GM12878 (cell line): ENCODE results near the gene CCDC190. TPM values are rescaled to one million over a fixed set of nuclear protein-coding genes. Genes with fewer than 3 reads are reported as not detected.

Experiments
- ATAC-seq: fragments of 200-7000 bp; cut with Tn5 transposase; 3 replicates; pipeline ENCODE4 v1.9.1; 2020; ENCODE audit warnings: mild to moderate bottlenecking, moderate library complexity
- BruUV-seq: library from RNA; stranded (reverse); fragments of 400-500 nt; replicated peaks from 2 replicates; lab custom pipeline; 2021; lab: Mats Ljungman, UMichigan
- CTCF ChIA-PET: fragments of 300-600 bp; sonication (Branson Sonifier 250); formaldehyde crosslinking; extraction: SDS; loops from one replicate; lab custom pipeline; 2021; ENCODE audit warnings: inconsistent platforms; lab: Yijun Ruan, JAX
- POLR2A ChIA-PET: fragments of 350-600 bp; formaldehyde crosslinking; extraction: SDS; loops from one replicate; lab custom pipeline; 2021; ENCODE audit warnings: inconsistent platforms; lab: Charles Lee
- RAD21 ChIA-PET: fragments of 300-600 bp; sonication (Branson Sonifier 250); formaldehyde crosslinking; loops from one replicate; lab custom pipeline; 2023; ENCODE audit warnings: antibody characterized with exemption; ENCODE audit not compliant: unreplicated experiment; lab: Charles Lee
- SMC1A ChIA-PET: fragments of 300-600 bp; sonication (Branson Sonifier 250); formaldehyde crosslinking; loops from one replicate; lab custom pipeline; 2023; ENCODE audit not compliant: unreplicated experiment, uncharacterized antibody; lab: Charles Lee
- DNase-seq: peaks from one replicate; pipeline ENCODE4 v3.0.0-alpha.2; 2011; ENCODE audit warnings: low read depth, low spot score
- FAIRE-seq: peaks from 3 replicates; lab custom pipeline; 2011; peaks lifted over from hg19 to GRCh38; lab: Jason Lieb, UNC
- H2AFZ ChIP-seq: 2 replicates; pipeline ENCODE4 v1.6.0; 2011; ENCODE audit warnings: low read depth, low read length, control low read depth; ENCODE audit not compliant: control insufficient read depth
- H3K27ac ChIP-seq: 2 replicates; pipeline ENCODE4 v1.5.1; 2011; ENCODE audit warnings: control low read depth; ENCODE audit not compliant: control insufficient read depth, insufficient read depth
- H3K27me3 ChIP-seq, 2 experiments: replicated peaks in 1 of 2; 2 replicates each; pipeline versions ENCODE4 v1.6.0 to v1.6.1; 2011; ENCODE audit warnings: low read length in 1 of 2; ENCODE audit not compliant: control insufficient read depth in 2 of 2, insufficient read depth in 2 of 2
- H3K36me3 ChIP-seq, 2 experiments: 2 replicates each; pipeline ENCODE4 v1.5.1; 2011; ENCODE audit warnings: low read length in 1 of 2; ENCODE audit not compliant: control insufficient read depth in 2 of 2, insufficient read depth in 2 of 2
- H3K4me1 ChIP-seq: 2 replicates; pipeline ENCODE4 v1.6.1; 2011; ENCODE audit warnings: mild to moderate bottlenecking, low read length, moderate library complexity, mixed read lengths; ENCODE audit not compliant: control insufficient read depth, insufficient read depth
- H3K4me2 ChIP-seq: 2 replicates; pipeline ENCODE4 v1.6.0; 2011; ENCODE audit warnings: control low read depth; ENCODE audit not compliant: control insufficient read depth, insufficient read depth
- H3K4me3 ChIP-seq: fragments of 200-600 bp; sonication (generic); 2 replicates; pipeline ENCODE4 v1.5.1; 2016
- H3K79me2 ChIP-seq: 2 replicates; pipeline ENCODE4 v1.6.0; 2011; ENCODE audit warnings: low read length; ENCODE audit not compliant: control insufficient read depth, insufficient read depth
- H3K9ac ChIP-seq: 2 replicates; pipeline ENCODE4 v1.8.0; 2011; ENCODE audit warnings: low read length, control low read depth, mixed read lengths; ENCODE audit not compliant: control insufficient read depth, insufficient read depth
- H3K9me3 ChIP-seq: replicated peaks from 3 replicates; pipeline ENCODE4 v1.5.1; 2011; ENCODE audit warnings: mild to moderate bottlenecking, low read length; ENCODE audit not compliant: control insufficient read depth, insufficient read depth
- H4K20me1 ChIP-seq: 2 replicates; pipeline ENCODE4 v1.6.0; 2011; ENCODE audit not compliant: control insufficient read depth, insufficient read depth
- CEBPZ ChIP-seq: fragments of 150-350 bp; IDR thresholded peaks from 2 replicates; pipeline ENCODE4 v1.6.1; 2016; ENCODE audit warnings: low read depth, low read length
- CHD2 ChIP-seq: IDR thresholded peaks from 2 replicates; pipeline ENCODE4 v1.6.1; 2011; ENCODE audit warnings: low read depth, low read length, improper control_type of control experiment, borderline replicate concordance
- EED ChIP-seq: sonication (generic); IDR thresholded peaks from 2 replicates; pipeline ENCODE4 v1.6.1; 2016; ENCODE audit warnings: antibody characterized with exemption, low read depth
- GATAD2B ChIP-seq: fragments of 450-650 bp; conservative IDR thresholded peaks from 2 replicates; pipeline ENCODE4 v1.6.1; 2017; ENCODE audit warnings: low read depth, mild to moderate bottlenecking, moderate library complexity
- MTA3 ChIP-seq: IDR thresholded peaks from 2 replicates; pipeline ENCODE4 v1.6.1; 2012; ENCODE audit warnings: low read length, inconsistent platforms, borderline replicate concordance
- NFXL1 ChIP-seq: fragments of 450-650 bp; IDR thresholded peaks from 2 replicates; pipeline ENCODE4 v1.6.1; 2017; ENCODE audit warnings: antibody characterized with exemption, mild to moderate bottlenecking, borderline replicate concordance
- RCOR1 ChIP-seq: conservative IDR thresholded peaks from 2 replicates; pipeline ENCODE4 v1.6.1; 2012; ENCODE audit warnings: low read depth, low read length, improper control_type of control experiment
- SMC3 ChIP-seq: IDR thresholded peaks from 2 replicates; pipeline ENCODE4 v1.6.1; 2011; ENCODE audit warnings: low read length, improper control_type of control experiment, borderline replicate concordance
- ZBTB11 ChIP-seq: fragments of 450-650 bp; formaldehyde crosslinking; IDR thresholded peaks from 2 replicates; pipeline ENCODE4 v1.5.0; 2022; ENCODE audit warnings: mild to moderate bottlenecking, missing genetic modification characterization
- WGBS: methylation state at CpG from one replicate; pipeline ENCODE4 v1.1.6; 2016; ENCODE audit warnings: low lambda C conversion rate; ENCODE audit not compliant: insufficient replicate concordance, insufficient coverage; ENCODE audit errors: missing lambda C conversion rate; 5-methylcytosine and 5-hydroxymethylcytosine counted together
- in situ Hi-C: fragments of 300-500 bp; cut with MboI; formaldehyde crosslinking; loops from 9 replicates; pipeline ENCODE4 v1.14.3; 2018; ENCODE audit warnings: mixed read lengths
- intact Hi-C: fragments of 100-400 bp; cut with micrococcal nuclease; formaldehyde crosslinking; loops from one replicate; pipeline ENCODE4 v1.14.2; 2022; ENCODE audit not compliant: unreplicated experiment
- polyA plus RNA-seq, 11 experiments: library from polyadenylated mRNA; depleted of rRNA in 4 of 11; unstranded in 6 of 11; stranded (reverse) in 5 of 11; fragments of >200 nt; fragmentation: Nextera tagmentation in 4 of 11; fragmentation: Illumina TruSeq in 1 of 11; extraction: Ambion mirVana in 4 of 11; extraction: Trizol in 1 of 11; gene quantifications; 1 replicate in 1 of 11; 2 replicates in 10 of 11; pipeline versions ENCODE4 v1.2.1 to v1.2.3, GENCODE V29; 2011 to 2016; ENCODE audit warnings: inconsistent platforms in 2 of 11, missing spikeins in 2 of 11, low read depth in 1 of 11
- total RNA-seq, 4 experiments: library from RNA; depleted of rRNA in 3 of 4; stranded (reverse); fragments of >200 nt in 3 of 4; fragmentation: Illumina TruSeq in 1 of 4; extraction: Trizol in 1 of 4; gene quantifications; 2 replicates each; pipeline versions ENCODE4 v1.2.1 to v1.2.3, GENCODE V29; 2013 to 2021
- TF ChIP-seq, protein P1 (sequence below): IDR thresholded peaks from 2 replicates; pipeline ENCODE4 v1.6.1; 2011; ENCODE audit warnings: mild to moderate bottlenecking, low read depth, low read length, moderate library complexity; ENCODE audit not compliant: insufficient replicate concordance

CCDC190 gene
- total and polyA plus RNA-seq, 10 of the 15 experiments (the other 5 are each of a cell fraction or from before 2014, with no cell fraction given) = not detected

GRCh38 chr1:162823771-162824525 lies 37.0 kb downstream of the CCDC190 start (continued):
- TF ChIP-seq, protein P1, sequence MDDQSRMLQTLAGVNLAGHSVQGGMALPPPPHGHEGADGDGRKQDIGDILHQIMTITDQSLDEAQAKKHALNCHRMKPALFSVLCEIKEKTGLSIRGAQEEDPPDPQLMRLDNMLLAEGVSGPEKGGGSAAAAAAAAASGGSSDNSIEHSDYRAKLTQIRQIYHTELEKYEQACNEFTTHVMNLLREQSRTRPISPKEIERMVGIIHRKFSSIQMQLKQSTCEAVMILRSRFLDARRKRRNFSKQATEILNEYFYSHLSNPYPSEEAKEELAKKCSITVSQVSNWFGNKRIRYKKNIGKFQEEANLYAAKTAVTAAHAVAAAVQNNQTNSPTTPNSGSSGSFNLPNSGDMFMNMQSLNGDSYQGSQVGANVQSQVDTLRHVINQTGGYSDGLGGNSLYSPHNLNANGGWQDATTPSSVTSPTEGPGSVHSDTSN = no peak
- no peak for TF ChIP-seq ZBTB11 (CRISPR knock-in tag)
- TF ChIP-seq, all 136 proteins: peak for 0

- ChIA-PET RAD21 (no interaction called here), SMC1A (no interaction called here), CTCF (no interaction called here), POLR2A (no interaction called here)
- in situ Hi-C loops = no loop called here
- no peaks in the 10 kb centered on the region for H3K36me3 ChIP-seq
- H2AFZ ChIP-seq = no peak overlapping the region
- WGBS = 98% methylated on average over 3 of the region's 3 CpGs
- no peaks in the 10 kb centered on the region for H4K20me1 ChIP-seq
- H3K4me1 ChIP-seq = no peaks in the 10 kb centered on the region
- no peak overlapping the region for H3K27ac ChIP-seq
- H3K4me2 ChIP-seq = no peak overlapping the region
- BruUV-seq = no TSS peak
- H3K27me3 ChIP-seq = peaks cover 3 to 10% of the 10 kb centered on the region in 2 experiments; a peak in 1 of 4 replicates
- ATAC-seq (no peak), FAIRE-seq (no peak), DNase-seq (no peak)
- no peaks in the 10 kb centered on the region for H3K79me2 ChIP-seq
- H3K9ac ChIP-seq = no peak overlapping the region
- no peak overlapping the region for H3K4me3 ChIP-seq
- intact Hi-C loops = no loop called here
- H3K9me3 ChIP-seq = no peaks in the 10 kb centered on the region
- no peak for TF ChIP-seq MTA3
- no peak for TF ChIP-seq EED
- no peak for TF ChIP-seq SMC3
- TF ChIP-seq GATAD2B = no peak
- TF ChIP-seq NFXL1 = no peak
- TF ChIP-seq CHD2 = no peak
- no peak for TF ChIP-seq CEBPZ
- TF ChIP-seq RCOR1 = no peak
These were observed 37.7 kb downstream of the CCDC190 start for GRCh38 chr1:162823231-162823630.
